K562 (cell line): ENCODE results near the gene TDRD3. TPM values are rescaled to one million over a fixed set of nuclear protein-coding genes. Genes with fewer than 3 reads are reported as not detected.

ENCODE experiments used
- ATAC-seq: fragments of 200-7000 bp; cut with Tn5 transposase; 3 replicates; pipeline ENCODE4 v1.9.1; 2020; ENCODE audit warnings: moderate library complexity
- BruUV-seq: library from RNA; stranded (reverse); fragments of 400-500 nt; replicated peaks from 2 replicates; lab custom pipeline; 2021; lab: Mats Ljungman, UMichigan
- CTCF ChIA-PET: fragments of 300-600 bp; formaldehyde crosslinking; extraction: SDS; loops from one replicate; lab custom pipeline; 2021; ENCODE audit warnings: low intra/inter-chr PET ratio; lab: Yijun Ruan, JAX
- POLR2A ChIA-PET: fragments of 300-600, 350-650 bp; sonication (Branson Sonifier 250); formaldehyde crosslinking; extraction: SDS; loops from one replicate; lab custom pipeline; 2021; ENCODE audit warnings: antibody characterized with exemption, inconsistent platforms; lab: Yijun Ruan, JAX
- DNase-seq, 4 experiments: peaks; one replicate each; pipeline versions ENCODE4 v3.0.0 to v3.0.0-alpha.2; 2011 to 2018; ENCODE audit warnings: low spot score in 3 of 4, mixed read lengths in 3 of 4; ENCODE audit errors: extremely low read depth in 1 of 4
- FAIRE-seq: peaks from 2 replicates; lab custom pipeline; 2011; peaks lifted over from hg19 to GRCh38; lab: Jason Lieb, UNC
- H2AFZ ChIP-seq: 2 replicates; pipeline ENCODE4 v1.6.0; 2011; ENCODE audit warnings: low read depth, low read length, control low read depth, inconsistent platforms
- H3K27ac ChIP-seq: fragments of 200-600 bp; 3 replicates; pipeline ENCODE4 v1.8.0; 2011; ENCODE audit warnings: low read depth, mild to moderate bottlenecking, control low read depth, inconsistent platforms, low read length, moderate library complexity, mixed read lengths; ENCODE audit errors: extremely low read depth
- H3K27me3 ChIP-seq, 2 experiments: fragments of 300-600 bp in 1 of 2; 2 replicates in 1 of 2; 3 replicates in 1 of 2; pipeline versions ENCODE4 v1.6.0 to v1.8.0; 2011; ENCODE audit warnings: inconsistent platforms in 2 of 2, low read length in 2 of 2, mild to moderate bottlenecking in 1 of 2, mixed read lengths in 1 of 2, moderate library complexity in 1 of 2; ENCODE audit not compliant: control insufficient read depth in 2 of 2, insufficient read depth in 2 of 2
- H3K36me3 ChIP-seq: fragments of 300-600 bp; 3 replicates; pipeline ENCODE4 v1.8.0; 2011; ENCODE audit warnings: mild to moderate bottlenecking, low read length, inconsistent platforms; ENCODE audit not compliant: control insufficient read depth, insufficient read depth
- H3K4me1 ChIP-seq, 2 experiments: fragments of 200-600 bp in 1 of 2; replicated peaks in 1 of 2; 2 replicates in 1 of 2; 3 replicates in 1 of 2; pipeline versions ENCODE4 v1.5.1 to v1.8.0; 2011; ENCODE audit warnings: inconsistent platforms in 2 of 2, low read length in 2 of 2, mild to moderate bottlenecking in 1 of 2, mixed read lengths in 1 of 2, moderate library complexity in 1 of 2; ENCODE audit not compliant: control insufficient read depth in 2 of 2, insufficient read depth in 2 of 2
- H3K4me2 ChIP-seq: 2 replicates; pipeline ENCODE4 v1.6.1; 2011; ENCODE audit warnings: low read length, control low read depth, inconsistent platforms, mixed read lengths; ENCODE audit not compliant: insufficient read depth
- H3K4me3 ChIP-seq: fragments of 200-600 bp; sonication (generic), shearing (Covaris generic); 2 replicates; pipeline ENCODE4 v1.5.1; 2016; ENCODE audit warnings: control low read depth, inconsistent platforms
- H3K79me2 ChIP-seq: fragments of 200-600 bp; 3 replicates; pipeline ENCODE4 v1.8.0; 2011; ENCODE audit warnings: low read length, inconsistent platforms; ENCODE audit not compliant: control insufficient read depth, insufficient read depth
- H3K9ac ChIP-seq, 2 experiments: 2 replicates each; pipeline versions ENCODE4 v1.6.0 to v1.6.1; 2011; ENCODE audit warnings: low read depth in 2 of 2, low read length in 2 of 2, control low read depth in 1 of 2, inconsistent platforms in 1 of 2, mild to moderate bottlenecking in 1 of 2, mixed read lengths in 1 of 2; ENCODE audit not compliant: insufficient read depth in 1 of 2
- H3K9me1 ChIP-seq: one replicate; pipeline ENCODE4 v1.6.0; 2011; ENCODE audit warnings: inconsistent platforms, mild to moderate bottlenecking, low read length, moderate library complexity; ENCODE audit not compliant: control insufficient read depth, insufficient read depth
- H3K9me3 ChIP-seq: replicated peaks from 2 replicates; pipeline ENCODE4 v1.5.1; 2011; ENCODE audit warnings: low read depth, low read length, inconsistent platforms; ENCODE audit not compliant: control insufficient read depth, insufficient read depth
- H4K20me1 ChIP-seq: replicated peaks from 2 replicates; pipeline ENCODE4 v1.6.1; 2011; ENCODE audit warnings: low read length, inconsistent platforms, mixed read lengths; ENCODE audit not compliant: control insufficient read depth, insufficient read depth
- ASH1L ChIP-seq: fragments of 450-650 bp; IDR thresholded peaks from 2 replicates; pipeline ENCODE4 v1.6.1; 2018; ENCODE audit warnings: borderline replicate concordance, mild to moderate bottlenecking, low read depth; ENCODE audit not compliant: partially characterized antibody
- GTF2E2 ChIP-seq: fragments of 200-800 bp; sonication (Bioruptor generic); IDR thresholded peaks from 2 replicates; pipeline ENCODE4 v1.6.1; 2016; ENCODE audit warnings: missing genetic modification characterization, missing compliant biosample characterization
- PCBP1 ChIP-seq: fragments of 200-400 bp; formaldehyde crosslinking; IDR thresholded peaks from 2 replicates; pipeline ENCODE4 v1.6.1; 2018; ENCODE audit warnings: mild to moderate bottlenecking, low read depth, low read length; ENCODE audit not compliant: poor library complexity, severe bottlenecking
- PPARD ChIP-seq: fragments of 250-450 bp; sonication (Bioruptor Pico); IDR thresholded peaks from 2 replicates; pipeline ENCODE4 v1.8.0; 2022; ENCODE audit warnings: inconsistent platforms, mild to moderate bottlenecking, moderate library complexity
- PURB ChIP-seq: sonication (generic); formaldehyde crosslinking; IDR thresholded peaks from 2 replicates; pipeline ENCODE4 v1.9.0; 2021; ENCODE audit warnings: low read depth, mild to moderate bottlenecking, missing genetic modification reagents
- ZBTB17 ChIP-seq: fragments of 450-650 bp; formaldehyde crosslinking; IDR thresholded peaks from 2 replicates; pipeline ENCODE4 v1.4.0; 2020; ENCODE audit warnings: mild to moderate bottlenecking
- ZNF668 ChIP-seq: fragments of 250-450 bp; sonication (Bioruptor Pico); IDR thresholded peaks from 2 replicates; pipeline ENCODE4 v1.8.0; 2022; ENCODE audit warnings: mild to moderate bottlenecking, inconsistent platforms
- ZNF764 ChIP-seq: fragments of 250-450 bp; sonication (Bioruptor Pico); IDR thresholded peaks from 2 replicates; pipeline ENCODE4 v1.4.0; 2020; ENCODE audit warnings: low read depth, mild to moderate bottlenecking, moderate library complexity
- WGBS: fragments of 100-300 bp; shearing (Covaris generic); methylation state at CpG from one replicate; pipeline ENCODE4 v1.1.6; 2016; ENCODE audit warnings: low coverage, mixed read lengths; ENCODE audit not compliant: insufficient coverage; ENCODE audit errors: missing lambda C conversion rate; 5-methylcytosine and 5-hydroxymethylcytosine counted together
- in situ Hi-C: fragments of 300-500 bp; cut with MboI; formaldehyde crosslinking; loops from 4 replicates; pipeline ENCODE4 v1.15.0; 2018; ENCODE audit warnings: inconsistent platforms, mixed read lengths
- intact Hi-C: fragments of 100-400 bp; cut with micrococcal nuclease; formaldehyde crosslinking; loops from 2 replicates; pipeline ENCODE4 v1.14.2; 2022
- polyA plus RNA-seq, 8 experiments: library from polyadenylated mRNA; depleted of rRNA in 4 of 8; stranded (reverse) in 5 of 8; unstranded in 3 of 8; fragments of >200 nt; fragmentation: Nextera tagmentation in 2 of 8; fragmentation: Illumina TruSeq in 1 of 8; extraction: Ambion mirVana in 2 of 8; extraction: Trizol in 1 of 8; gene quantifications; 2 replicates each; pipeline versions ENCODE4 v1.2.1 to v1.2.3, GENCODE V29; 2011 to 2014; ENCODE audit warnings: inconsistent platforms in 1 of 8, missing spikeins in 1 of 8
- total RNA-seq, 7 experiments: library from RNA; depleted of rRNA in 6 of 7; stranded (reverse); fragments of >200 nt in 6 of 7; fragmentation: Illumina TruSeq in 2 of 7; extraction: Trizol in 2 of 7; gene quantifications; 2 replicates each; pipeline versions ENCODE4 v1.2.1 to v1.2.3, GENCODE V29; 2011 to 2021; ENCODE audit warnings: low replicate concordance in 1 of 7
- TF ChIP-seq, protein P1 (sequence below), 2 experiments: fragments of 450-650 bp in 1 of 2; IDR thresholded peaks; 2 replicates each; pipeline ENCODE4 v1.6.1; 2011 to 2017; ENCODE audit warnings: low read depth in 2 of 2, antibody characterized with exemption in 1 of 2, borderline replicate concordance in 1 of 2, low read length in 1 of 2, mild to moderate bottlenecking in 1 of 2, mixed read lengths in 1 of 2; ENCODE audit not compliant: control insufficient read depth in 1 of 2
- TF ChIP-seq, protein P2 (sequence below): sonication (generic); formaldehyde crosslinking; IDR thresholded peaks from 2 replicates; pipeline ENCODE4 v1.8.1; 2023; ENCODE audit warnings: missing genetic modification reagents, mild to moderate bottlenecking, borderline replicate concordance
- TF ChIP-seq, protein P3 (sequence below): fragments of 450-650 bp; formaldehyde crosslinking; IDR thresholded peaks from 2 replicates; pipeline ENCODE4 v1.4.0; 2022; ENCODE audit warnings: mild to moderate bottlenecking, moderate library complexity
- TF ChIP-seq, protein P4 (sequence below): sonication (generic); formaldehyde crosslinking; IDR thresholded peaks from 2 replicates; pipeline ENCODE4 v1.8.0; 2022; ENCODE audit warnings: missing genetic modification reagents, mild to moderate bottlenecking, borderline replicate concordance

The TDRD3 gene
- total and polyA plus RNA-seq, 9 of the 15 experiments (the other 6 are each of a cell fraction or from before 2014, with no cell fraction given): 3.6 to 16.4 (median 9.5) TPM

DNA sequence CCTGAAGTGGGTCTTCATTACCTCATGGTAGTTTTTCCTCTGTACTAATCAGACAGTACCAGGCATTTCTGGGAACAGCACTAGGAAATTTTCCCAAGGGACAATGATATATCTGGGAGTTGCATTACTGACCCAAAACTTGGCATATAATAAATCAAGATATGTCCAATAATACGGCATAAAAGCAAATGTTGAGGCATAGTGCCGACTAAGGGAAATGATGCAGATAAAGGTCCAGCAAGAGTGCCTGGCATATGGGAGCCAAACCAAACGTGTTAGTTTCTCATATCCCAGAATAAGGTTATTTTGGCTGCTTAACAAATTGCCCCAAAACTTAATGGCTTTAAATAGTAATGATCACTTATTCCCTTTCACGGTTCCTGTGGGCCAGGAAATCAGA is 12.1 kb upstream of the TDRD3 start:
- Histone ChIP-seq H4K20me1 (no peaks in the 10 kb centered on the region), H3K79me2 (no peaks in the 10 kb centered on the region), H3K4me2 (no peak overlapping the region), H3K36me3 (no peaks in the 10 kb centered on the region), H2AFZ (no peak overlapping the region), H3K4me1 (no peaks in the 10 kb centered on the region), H3K27ac (no peak overlapping the region), H3K9ac (no peak overlapping the region), H3K4me3 (no peak overlapping the region), H3K9me3 (no peaks in the 10 kb centered on the region), H3K9me1 (no peaks in the 10 kb centered on the region), H3K27me3 (no peaks in the 10 kb centered on the region)
- DNase-seq: no peak
- no peak for ATAC-seq
- 8% methylated on average over 4 of the region's 4 CpGs for WGBS
- ChIA-PET POLR2A (interaction anchor here (0.7 kb wide), 1 partner anchor 33 kb away, joined by 3 read pairs; no protein-coding TSS in a partner anchor), CTCF (no interaction called here)
- BruUV-seq: no TSS peak
- in situ Hi-C loops (no loop called here), intact Hi-C loops (no loop called here)
- FAIRE-seq: no peak
- TF ChIP-seq ZNF668 (CRISPR knock-in tag): no peak
- TF ChIP-seq, protein P1, sequence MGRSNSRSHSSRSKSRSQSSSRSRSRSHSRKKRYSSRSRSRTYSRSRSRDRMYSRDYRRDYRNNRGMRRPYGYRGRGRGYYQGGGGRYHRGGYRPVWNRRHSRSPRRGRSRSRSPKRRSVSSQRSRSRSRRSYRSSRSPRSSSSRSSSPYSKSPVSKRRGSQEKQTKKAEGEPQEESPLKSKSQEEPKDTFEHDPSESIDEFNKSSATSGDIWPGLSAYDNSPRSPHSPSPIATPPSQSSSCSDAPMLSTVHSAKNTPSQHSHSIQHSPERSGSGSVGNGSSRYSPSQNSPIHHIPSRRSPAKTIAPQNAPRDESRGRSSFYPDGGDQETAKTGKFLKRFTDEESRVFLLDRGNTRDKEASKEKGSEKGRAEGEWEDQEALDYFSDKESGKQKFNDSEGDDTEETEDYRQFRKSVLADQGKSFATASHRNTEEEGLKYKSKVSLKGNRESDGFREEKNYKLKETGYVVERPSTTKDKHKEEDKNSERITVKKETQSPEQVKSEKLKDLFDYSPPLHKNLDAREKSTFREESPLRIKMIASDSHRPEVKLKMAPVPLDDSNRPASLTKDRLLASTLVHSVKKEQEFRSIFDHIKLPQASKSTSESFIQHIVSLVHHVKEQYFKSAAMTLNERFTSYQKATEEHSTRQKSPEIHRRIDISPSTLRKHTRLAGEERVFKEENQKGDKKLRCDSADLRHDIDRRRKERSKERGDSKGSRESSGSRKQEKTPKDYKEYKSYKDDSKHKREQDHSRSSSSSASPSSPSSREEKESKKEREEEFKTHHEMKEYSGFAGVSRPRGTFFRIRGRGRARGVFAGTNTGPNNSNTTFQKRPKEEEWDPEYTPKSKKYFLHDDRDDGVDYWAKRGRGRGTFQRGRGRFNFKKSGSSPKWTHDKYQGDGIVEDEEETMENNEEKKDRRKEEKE (IDR thresholded peaks at IDR 0.05; ENCODE audit: borderline replicate concordance in 1 of 2, control insufficient read depth in 1 of 2, low read depth in 2 of 2, low read length in 1 of 2): no peak
- TF ChIP-seq, protein P2, sequence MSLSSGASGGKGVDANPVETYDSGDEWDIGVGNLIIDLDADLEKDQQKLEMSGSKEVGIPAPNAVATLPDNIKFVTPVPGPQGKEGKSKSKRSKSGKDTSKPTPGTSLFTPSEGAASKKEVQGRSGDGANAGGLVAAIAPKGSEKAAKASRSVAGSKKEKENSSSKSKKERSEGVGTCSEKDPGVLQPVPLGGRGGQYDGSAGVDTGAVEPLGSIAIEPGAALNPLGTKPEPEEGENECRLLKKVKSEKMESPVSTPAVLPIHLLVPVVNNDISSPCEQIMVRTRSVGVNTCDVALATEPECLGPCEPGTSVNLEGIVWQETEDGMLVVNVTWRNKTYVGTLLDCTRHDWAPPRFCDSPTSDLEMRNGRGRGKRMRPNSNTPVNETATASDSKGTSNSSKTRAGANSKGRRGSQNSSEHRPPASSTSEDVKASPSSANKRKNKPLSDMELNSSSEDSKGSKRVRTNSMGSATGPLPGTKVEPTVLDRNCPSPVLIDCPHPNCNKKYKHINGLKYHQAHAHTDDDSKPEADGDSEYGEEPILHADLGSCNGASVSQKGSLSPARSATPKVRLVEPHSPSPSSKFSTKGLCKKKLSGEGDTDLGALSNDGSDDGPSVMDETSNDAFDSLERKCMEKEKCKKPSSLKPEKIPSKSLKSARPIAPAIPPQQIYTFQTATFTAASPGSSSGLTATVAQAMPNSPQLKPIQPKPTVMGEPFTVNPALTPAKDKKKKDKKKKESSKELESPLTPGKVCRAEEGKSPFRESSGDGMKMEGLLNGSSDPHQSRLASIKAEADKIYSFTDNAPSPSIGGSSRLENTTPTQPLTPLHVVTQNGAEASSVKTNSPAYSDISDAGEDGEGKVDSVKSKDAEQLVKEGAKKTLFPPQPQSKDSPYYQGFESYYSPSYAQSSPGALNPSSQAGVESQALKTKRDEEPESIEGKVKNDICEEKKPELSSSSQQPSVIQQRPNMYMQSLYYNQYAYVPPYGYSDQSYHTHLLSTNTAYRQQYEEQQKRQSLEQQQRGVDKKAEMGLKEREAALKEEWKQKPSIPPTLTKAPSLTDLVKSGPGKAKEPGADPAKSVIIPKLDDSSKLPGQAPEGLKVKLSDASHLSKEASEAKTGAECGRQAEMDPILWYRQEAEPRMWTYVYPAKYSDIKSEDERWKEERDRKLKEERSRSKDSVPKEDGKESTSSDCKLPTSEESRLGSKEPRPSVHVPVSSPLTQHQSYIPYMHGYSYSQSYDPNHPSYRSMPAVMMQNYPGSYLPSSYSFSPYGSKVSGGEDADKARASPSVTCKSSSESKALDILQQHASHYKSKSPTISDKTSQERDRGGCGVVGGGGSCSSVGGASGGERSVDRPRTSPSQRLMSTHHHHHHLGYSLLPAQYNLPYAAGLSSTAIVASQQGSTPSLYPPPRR (CRISPR knock-in tag): no peak
- TF ChIP-seq, protein P3, sequence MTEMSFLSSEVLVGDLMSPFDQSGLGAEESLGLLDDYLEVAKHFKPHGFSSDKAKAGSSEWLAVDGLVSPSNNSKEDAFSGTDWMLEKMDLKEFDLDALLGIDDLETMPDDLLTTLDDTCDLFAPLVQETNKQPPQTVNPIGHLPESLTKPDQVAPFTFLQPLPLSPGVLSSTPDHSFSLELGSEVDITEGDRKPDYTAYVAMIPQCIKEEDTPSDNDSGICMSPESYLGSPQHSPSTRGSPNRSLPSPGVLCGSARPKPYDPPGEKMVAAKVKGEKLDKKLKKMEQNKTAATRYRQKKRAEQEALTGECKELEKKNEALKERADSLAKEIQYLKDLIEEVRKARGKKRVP (CRISPR knock-in tag): no peak
- TF ChIP-seq ASH1L: no peak
- TF ChIP-seq PCBP1: no peak
- TF ChIP-seq, protein P4, sequence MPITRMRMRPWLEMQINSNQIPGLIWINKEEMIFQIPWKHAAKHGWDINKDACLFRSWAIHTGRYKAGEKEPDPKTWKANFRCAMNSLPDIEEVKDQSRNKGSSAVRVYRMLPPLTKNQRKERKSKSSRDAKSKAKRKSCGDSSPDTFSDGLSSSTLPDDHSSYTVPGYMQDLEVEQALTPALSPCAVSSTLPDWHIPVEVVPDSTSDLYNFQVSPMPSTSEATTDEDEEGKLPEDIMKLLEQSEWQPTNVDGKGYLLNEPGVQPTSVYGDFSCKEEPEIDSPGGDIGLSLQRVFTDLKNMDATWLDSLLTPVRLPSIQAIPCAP: no peak
- TF ChIP-seq ZNF764 (CRISPR knock-in tag): no peak
- no peak for TF ChIP-seq PPARD
- TF ChIP-seq PURB (CRISPR knock-in tag): no peak
- no peak for TF ChIP-seq ZBTB17 (CRISPR knock-in tag)
- TF ChIP-seq GTF2E2 (tag): no peak
